ENCODE data around the gene HTR1E.

The HTR1E gene

GRCh38 chr6:87012035-87012434 is 74.7 kb downstream of the HTR1E start:
- DNase-seq: no peak
- peaks cover 9% of the 10 kb centered on the region for H3K27me3 Mint-ChIP-seq (ENCODE audit: low read depth, poor library complexity)
- TF ChIP-seq, protein P1, sequence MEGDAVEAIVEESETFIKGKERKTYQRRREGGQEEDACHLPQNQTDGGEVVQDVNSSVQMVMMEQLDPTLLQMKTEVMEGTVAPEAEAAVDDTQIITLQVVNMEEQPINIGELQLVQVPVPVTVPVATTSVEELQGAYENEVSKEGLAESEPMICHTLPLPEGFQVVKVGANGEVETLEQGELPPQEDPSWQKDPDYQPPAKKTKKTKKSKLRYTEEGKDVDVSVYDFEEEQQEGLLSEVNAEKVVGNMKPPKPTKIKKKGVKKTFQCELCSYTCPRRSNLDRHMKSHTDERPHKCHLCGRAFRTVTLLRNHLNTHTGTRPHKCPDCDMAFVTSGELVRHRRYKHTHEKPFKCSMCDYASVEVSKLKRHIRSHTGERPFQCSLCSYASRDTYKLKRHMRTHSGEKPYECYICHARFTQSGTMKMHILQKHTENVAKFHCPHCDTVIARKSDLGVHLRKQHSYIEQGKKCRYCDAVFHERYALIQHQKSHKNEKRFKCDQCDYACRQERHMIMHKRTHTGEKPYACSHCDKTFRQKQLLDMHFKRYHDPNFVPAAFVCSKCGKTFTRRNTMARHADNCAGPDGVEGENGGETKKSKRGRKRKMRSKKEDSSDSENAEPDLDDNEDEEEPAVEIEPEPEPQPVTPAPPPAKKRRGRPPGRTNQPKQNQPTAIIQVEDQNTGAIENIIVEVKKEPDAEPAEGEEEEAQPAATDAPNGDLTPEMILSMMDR (IDR thresholded peaks at IDR 0.05): no peak
- H3K9me3 Mint-ChIP-seq: peaks cover 19% of the 10 kb centered on the region
- H3K4me1 Mint-ChIP-seq: no peaks in the 10 kb centered on the region
- no peak overlapping the region for H3K4me3 Mint-ChIP-seq
- H3K36me3 Mint-ChIP-seq (ENCODE audit: low read depth): no peaks in the 10 kb centered on the region
- H3K27ac Mint-ChIP-seq: no peak overlapping the region

DNA sequence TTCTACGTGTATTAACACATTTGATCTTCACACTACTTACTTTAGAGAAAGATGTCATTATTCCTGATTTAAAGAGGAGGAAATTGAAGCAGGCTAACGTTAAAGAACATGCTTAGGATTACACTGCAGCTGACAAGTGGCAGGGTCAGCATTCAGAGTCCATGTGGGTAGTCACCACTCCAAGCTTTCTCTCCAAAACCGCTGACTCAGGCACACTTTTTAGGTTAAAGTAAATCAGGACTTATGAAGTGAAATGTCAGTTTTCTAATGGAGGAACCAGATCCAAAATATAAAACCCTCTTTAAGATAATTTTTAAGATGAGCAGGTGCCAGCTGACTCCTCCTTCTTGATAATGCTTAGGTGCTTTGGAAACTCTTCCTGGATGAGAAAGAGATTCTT is 75.4 kb downstream of the HTR1E start:
- DNase-seq: no peak
- peaks cover 9% of the 10 kb centered on the region for H3K27me3 Mint-ChIP-seq (ENCODE audit: low read depth, poor library complexity)
- no peak overlapping the region for H3K27ac Mint-ChIP-seq
- TF ChIP-seq, protein P1 (IDR thresholded peaks at IDR 0.05): no peak
- no peaks in the 10 kb centered on the region for H3K4me1 Mint-ChIP-seq
- no peaks in the 10 kb centered on the region for H3K36me3 Mint-ChIP-seq (ENCODE audit: low read depth)
- peaks cover 19% of the 10 kb centered on the region for H3K9me3 Mint-ChIP-seq
- H3K4me3 Mint-ChIP-seq: no peak overlapping the region

DNA sequence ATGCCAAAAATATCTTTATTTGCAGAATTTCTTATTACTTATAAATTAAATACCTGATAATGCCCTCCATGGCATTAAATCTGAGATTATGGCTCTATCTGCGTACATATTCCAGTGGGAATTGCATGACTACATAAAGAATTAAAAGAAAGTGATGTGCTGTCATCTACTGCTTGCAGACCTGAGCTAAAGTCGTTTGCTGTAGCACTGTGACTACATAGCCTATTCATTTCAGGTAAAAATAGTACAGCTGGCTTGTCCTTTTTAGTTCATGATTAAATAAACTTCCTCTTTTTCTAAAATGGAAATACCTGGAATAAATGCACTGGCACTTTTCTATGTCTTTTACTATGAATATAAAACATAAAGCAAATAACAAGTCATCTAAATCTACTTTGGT is 79.4 kb downstream of the HTR1E start:
- TF ChIP-seq, protein P1 (IDR thresholded peaks at IDR 0.05): no peak
- no peak for DNase-seq
- Mint-ChIP-seq H3K4me1 (no peaks in the 10 kb centered on the region), H3K4me3 (no peak overlapping the region), H3K9me3 (peaks cover 3% of the 10 kb centered on the region), H3K36me3 (ENCODE audit: low read depth) (no peaks in the 10 kb centered on the region), H3K27ac (no peak overlapping the region), H3K27me3 (ENCODE audit: low read depth, poor library complexity) (peaks cover 9% of the 10 kb centered on the region)

GRCh38 chr6:87027021-87027420 is 89.7 kb downstream of the HTR1E start:
- no peak overlapping the region for H3K27ac Mint-ChIP-seq
- H3K27me3 Mint-ChIP-seq (ENCODE audit: low read depth, poor library complexity): peaks cover 6% of the 10 kb centered on the region
- no peaks in the 10 kb centered on the region for H3K4me1 Mint-ChIP-seq
- no peak overlapping the region for H3K4me3 Mint-ChIP-seq
- H3K36me3 Mint-ChIP-seq (ENCODE audit: low read depth): no peaks in the 10 kb centered on the region
- DNase-seq: no peak
- H3K9me3 Mint-ChIP-seq: no peaks in the 10 kb centered on the region
- TF ChIP-seq, protein P1 (IDR thresholded peaks at IDR 0.05): no peak

DNA sequence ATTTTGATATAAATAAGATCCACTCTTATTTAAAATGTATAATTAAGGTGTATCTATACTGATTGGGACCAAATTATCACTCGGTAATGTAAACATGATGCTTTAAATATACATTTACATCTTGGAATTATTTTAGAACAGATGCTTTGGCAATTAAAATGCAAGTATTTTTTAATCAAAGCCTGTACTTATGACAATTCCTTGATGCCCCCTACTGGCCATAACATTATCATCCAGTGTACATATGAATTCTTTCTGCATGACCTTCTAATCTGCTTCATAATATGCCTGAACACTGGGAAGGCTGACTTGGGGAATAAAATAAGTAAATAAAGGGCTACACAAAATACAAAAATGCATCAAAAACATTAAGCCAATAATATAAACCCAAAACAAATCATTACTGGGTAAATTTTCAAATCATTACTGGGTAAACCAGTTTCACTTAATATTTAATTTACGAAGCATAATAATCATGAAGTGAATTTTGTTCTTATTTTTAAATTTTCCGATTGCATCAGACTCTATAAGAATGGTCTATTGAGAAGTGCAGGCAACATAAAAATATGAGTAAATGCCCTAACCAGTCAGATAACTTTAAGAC is 92.5 kb downstream of the HTR1E start:
- no peaks in the 10 kb centered on the region for H3K36me3 Mint-ChIP-seq (ENCODE audit: low read depth)
- H3K27ac Mint-ChIP-seq: no peak overlapping the region
- H3K27me3 Mint-ChIP-seq (ENCODE audit: low read depth, poor library complexity): peaks cover 6% of the 10 kb centered on the region
- H3K4me3 Mint-ChIP-seq: no peak overlapping the region
- TF ChIP-seq, protein P1 (IDR thresholded peaks at IDR 0.05): peak; percentile 44
- no peaks in the 10 kb centered on the region for H3K4me1 Mint-ChIP-seq
- no peak for DNase-seq
- H3K9me3 Mint-ChIP-seq: peaks cover 16% of the 10 kb centered on the region

DNA sequence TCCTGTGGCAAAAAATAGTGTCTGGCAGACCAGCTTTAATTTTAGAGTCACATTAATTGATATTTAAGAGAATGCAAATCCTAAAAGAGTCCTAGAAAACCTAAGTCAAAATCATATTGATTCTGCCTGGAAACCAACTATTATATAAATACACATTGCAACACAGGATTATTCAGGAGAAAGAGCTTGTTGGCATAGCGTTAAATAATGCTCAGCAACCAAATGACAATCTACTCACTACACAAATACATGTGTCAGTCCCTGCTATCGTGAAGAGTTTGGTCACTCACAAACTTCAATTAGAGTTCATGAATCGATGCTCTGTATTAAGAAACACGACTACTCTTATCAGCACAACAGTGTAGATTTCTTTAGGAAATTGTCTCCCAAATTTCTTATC is 103.4 kb downstream of the HTR1E start:
- TF ChIP-seq, protein P1 (IDR thresholded peaks at IDR 0.05): no peak
- Mint-ChIP-seq H3K27me3 (ENCODE audit: low read depth, poor library complexity) (no peaks in the 10 kb centered on the region), H3K9me3 (peaks cover 22% of the 10 kb centered on the region), H3K36me3 (ENCODE audit: low read depth) (no peaks in the 10 kb centered on the region), H3K27ac (no peak overlapping the region), H3K4me1 (no peaks in the 10 kb centered on the region), H3K4me3 (no peak overlapping the region)
- no peak for DNase-seq
